ENCODE measurements around the gene PSD4.

The PSD4 gene

DNA sequence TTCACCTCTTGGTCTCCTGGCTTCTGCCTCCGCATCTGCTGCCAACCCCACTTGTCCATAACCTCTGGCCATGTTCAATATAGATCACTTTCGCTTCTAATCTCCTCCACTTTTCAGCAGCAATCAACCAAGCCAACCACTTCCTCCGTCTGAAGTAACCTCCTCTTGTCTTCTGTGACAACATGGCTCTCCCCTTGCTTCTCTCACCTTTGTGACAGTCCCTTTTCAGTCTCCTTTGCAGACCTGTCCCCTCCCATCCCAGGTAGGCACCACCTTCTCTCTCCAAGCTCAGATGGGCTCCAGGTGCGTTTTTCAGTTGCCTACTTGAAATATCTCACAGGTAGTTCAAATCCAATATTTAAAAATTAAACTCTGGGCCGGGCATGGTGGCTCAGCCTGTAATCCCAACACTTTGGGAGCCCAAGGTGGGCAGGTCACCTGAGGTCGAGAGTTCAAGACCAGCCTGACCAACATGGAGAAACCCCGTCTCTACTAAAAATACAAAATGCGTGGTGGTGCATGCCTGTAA lies 4.7 kb upstream of the PSD4 start:
- no peak for DNase-seq

DNA sequence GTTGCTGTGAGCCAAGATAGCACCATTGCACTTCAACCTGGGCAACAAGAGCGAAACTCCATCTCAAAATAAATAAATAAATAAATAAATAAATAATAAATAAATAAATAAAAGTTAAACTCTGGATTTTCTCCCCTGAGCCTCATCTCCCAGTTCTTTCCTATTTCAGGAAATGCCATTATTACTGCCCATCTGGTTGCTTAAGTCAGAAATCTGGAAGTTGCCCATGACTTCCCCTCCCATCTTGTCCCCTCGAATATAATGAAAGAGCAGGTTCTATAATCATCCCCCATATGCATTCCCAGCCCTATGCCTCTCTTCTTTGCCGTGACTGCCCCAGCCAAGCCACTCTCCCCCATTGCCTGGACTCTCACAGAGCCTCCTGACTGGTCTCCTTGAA lies 4.2 kb upstream of the PSD4 start:
- no peak for DNase-seq

DNA sequence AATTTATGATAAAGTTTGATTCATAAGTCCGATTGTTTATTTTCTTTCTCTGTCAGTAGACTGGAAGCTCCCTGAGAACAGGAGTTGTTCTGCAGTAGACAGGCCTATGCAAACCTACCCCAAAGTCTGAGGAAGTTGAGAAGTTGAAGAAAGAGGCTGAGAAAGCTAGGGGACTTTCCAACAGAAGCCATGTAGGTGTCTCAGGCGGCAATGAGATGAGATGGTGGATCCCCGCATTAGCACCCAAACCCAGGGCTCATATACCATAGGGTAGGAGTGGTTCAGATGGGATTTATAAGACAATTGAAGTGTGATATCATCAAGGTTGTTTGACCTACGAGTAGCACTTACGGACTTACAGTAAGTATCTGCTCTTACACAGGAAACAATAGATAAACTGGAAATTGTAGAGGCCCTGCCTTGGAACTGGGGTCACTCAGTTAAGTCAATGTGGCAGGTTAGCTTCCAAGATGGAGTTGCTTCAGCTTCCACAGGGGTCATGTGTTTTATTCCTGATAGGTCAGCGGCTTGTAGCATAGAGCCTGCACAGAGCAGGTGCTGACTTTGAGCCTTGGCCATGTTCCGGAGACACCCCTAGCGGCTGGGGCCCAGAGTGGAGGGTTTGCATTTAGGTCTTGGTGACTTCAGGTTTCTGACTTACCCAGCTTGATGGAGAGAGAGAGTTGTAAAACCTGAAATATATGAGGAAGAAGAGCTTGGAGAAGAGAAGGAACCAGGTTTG lies 2.3 kb upstream of the PSD4 start:
- DNase-seq: no peak

DNA sequence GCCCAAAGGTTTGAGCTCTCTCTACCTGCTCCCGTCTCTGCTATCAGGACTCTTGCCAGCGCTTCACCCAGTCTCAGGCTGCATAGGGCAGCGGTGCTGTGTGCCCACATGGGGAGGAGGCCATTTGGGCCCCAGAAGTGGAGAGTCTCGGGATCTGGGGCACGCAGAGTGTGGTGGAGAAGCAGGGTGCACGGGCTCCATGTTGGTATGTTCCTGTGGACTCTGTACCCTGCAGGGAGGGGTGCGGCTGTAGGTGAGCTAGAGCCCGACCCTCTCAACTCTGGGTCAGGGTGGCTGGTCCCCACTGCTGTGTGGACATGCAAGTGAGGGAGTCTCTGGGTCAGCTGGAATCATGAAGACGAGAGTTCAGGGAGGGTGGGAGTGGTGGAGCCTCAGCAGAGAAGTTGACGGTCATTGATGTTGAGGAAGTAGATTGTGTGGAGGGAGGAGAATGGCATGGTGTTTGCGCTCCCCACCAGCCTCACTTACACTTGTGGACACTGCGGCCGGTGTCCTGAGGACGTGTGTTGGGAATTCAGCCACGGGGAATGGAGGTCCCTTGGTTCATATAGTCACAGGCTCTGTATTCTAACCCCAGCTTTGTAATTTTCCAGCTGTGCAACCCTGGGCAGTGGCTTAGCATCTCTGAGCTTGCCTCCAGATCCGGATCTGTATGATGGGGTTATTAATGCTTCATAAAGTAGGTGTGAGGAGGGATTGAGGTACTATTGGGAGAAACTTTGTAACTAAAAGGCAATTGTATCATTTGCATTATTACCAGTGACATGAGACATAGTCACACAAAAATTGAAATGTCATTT lies 840 bp upstream of the PSD4 start:
- no peak for DNase-seq

DNA sequence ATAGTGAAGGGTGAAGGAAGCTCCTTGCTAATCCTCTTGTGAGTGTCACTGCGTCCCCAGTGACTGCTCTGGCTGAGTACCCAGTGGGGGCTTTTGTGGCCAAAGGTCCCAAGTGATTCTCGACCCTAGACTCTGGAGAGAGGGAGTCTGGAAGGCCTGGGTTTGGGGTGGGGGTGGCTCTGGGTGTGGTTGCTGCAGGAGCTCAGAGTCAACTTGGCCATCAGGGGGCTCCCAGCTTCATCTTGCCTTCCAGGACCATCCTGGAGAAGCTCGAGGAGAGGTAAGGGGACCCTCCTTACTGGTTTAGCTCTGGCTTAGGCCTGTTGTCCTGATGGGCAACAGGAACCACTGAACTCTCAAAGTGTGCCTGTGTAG lies 592 bp downstream of the PSD4 start:
- no peak for DNase-seq

DNA sequence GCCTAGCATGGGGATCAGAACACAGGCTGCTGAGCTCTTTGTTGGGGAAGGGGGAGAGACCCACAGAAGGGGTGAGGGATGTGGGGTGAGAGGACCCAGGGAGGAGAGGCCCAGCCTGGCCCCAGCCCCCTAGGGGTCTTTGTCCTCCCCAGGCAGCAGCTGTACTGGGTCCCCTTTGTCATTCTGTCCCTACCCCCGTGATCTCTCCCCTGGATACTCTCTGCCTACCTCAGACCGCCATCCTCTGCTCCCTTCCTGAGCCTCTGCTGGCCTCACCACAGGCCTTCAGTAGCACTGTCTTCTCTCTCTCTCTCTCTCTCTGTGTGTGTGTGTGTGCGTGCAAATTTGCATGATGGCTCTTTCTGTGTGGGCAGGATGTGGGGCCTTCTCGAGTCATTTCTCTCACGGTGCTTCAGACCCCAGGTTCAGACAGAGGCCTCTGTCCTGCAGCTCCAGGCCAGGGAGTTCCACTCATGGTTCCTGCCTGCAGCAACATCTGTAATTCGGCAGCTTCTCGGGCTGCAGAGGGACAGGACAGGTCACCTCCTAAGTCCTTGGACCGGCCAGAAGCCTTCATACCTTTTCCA lies 1.4 kb downstream of the PSD4 start:
- peak; percentile 69 for DNase-seq

DNA sequence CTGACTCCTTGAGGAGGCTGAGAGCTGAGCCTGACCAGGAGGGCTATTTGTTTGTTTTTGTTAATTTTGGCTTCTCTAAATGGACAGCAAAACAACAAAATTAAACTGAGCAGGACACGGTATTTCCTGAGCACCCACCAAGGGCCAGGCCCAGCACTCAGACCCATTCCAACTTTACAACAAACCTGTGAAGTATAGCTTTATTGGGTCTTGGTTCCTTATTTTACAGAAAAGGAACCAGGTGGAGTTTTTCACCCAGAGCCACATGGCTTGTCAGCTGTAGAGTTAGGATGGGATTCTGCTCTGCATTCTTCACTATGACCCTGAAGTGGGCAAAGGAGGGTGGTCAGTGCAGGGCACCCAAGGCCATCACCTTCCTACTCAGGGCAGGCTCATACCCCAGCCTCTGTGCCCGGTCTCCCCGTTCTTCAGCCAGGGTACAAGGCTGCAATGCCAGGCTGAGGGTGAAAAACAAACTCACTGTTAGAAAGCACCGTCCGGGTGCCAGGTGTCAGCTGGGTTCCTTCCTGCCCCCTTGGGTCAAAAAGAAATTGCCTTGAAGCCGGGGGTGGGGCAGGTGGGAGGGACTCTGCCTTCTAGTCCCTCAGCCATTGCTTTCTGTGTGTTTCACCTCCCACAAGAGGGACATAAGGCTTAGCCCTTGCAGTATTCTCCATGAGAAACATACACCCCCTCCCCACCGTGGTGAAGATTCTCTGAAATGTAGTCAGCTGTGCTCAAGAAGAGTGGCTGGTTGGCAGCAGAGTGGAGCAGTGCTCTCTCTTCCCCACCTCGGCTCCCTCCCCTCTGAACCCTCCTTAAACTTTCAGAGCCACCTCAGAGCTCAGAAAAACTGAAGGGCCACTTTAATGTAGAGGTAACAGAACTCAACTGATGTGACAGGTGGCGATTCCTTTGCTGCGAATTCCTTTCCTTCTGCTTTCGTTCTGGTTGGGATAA lies 2.2 kb downstream of the PSD4 start:
- no peak for DNase-seq

DNA sequence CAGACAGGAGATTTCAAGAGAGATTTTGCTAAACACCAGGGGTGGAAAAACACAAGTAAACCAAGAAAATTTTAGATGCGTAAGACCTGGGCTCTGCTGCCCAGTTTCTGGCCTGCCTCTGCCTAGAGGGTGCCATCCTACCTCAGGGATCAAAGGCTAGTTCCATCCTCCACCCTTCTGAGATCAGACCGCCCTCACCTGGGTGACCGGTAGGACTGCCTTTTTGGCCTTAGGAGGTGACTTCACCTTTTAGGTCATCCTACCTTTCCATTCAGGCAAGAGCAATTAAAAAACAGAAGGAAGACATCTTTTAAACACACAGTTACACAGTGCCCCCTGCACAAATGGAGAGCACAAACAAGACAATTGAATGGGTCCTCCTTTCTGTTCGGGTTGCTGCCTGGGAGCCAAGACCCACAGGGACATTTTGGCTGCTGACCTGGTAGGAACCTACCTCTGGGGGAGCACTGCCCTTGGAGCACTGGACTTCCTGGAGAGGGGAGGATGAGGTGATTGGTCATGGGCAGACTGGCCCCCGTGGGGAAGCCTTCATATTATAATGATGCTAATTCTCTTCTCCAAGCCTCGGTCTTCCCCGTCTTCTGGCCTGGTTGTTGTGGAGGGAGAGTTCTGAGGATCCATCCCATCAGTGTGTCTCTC lies 3.1 kb downstream of the PSD4 start:
- no peak for DNase-seq

DNA sequence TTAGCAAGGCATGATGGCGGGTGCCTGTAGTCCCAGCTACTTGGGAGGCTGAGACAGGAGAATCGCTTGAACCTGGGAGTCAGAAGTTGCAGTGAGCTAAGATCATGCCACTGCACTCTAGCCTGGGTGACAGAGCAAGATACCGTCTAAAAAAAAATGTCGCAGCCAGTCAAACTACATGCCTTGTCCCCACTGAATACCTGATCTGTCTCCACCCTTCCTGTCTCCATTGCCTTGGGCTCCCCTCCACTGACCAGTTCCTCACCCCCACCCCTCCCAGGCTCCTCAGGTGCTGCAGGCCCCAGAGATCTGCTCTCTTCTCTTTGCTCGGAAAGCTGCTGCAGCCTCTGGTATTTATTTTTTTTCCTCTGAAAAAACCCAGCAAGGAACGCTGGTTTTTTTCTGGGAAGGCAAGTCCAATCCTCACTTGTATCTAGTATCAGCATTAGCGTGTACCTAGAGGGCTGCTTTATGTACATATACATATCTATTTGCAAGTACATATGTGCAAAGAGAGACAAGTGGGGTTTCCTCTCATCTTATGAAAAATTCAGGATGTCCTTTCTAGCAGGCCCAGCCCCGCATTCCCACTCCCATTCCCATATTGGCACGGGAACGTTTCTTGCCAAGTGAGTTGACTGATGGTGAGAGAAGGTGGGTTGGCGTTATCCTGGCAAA lies 4.4 kb downstream of the PSD4 start:
- no peak for DNase-seq

DNA sequence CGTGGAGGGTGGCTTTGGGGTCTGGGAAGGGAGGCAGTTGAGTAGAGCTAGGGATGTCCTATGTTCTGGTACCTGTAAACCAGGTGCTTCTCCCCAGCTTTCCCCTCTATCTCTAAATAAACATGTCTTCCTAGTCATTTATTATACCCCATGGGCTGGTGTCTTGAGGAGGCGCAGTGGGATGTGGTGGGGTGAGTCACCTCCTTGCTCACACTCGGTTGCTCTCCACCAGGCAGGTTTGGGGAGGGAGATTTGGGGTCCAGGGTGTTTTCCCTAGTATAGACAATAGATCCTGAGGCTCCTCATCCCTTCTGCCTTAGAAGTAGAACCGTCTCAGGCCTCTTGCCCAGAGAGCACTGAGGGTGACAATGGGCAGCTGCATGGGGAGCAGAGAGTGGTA lies 5.1 kb downstream of the PSD4 start:
- DNase-seq: peak; percentile 66

DNA sequence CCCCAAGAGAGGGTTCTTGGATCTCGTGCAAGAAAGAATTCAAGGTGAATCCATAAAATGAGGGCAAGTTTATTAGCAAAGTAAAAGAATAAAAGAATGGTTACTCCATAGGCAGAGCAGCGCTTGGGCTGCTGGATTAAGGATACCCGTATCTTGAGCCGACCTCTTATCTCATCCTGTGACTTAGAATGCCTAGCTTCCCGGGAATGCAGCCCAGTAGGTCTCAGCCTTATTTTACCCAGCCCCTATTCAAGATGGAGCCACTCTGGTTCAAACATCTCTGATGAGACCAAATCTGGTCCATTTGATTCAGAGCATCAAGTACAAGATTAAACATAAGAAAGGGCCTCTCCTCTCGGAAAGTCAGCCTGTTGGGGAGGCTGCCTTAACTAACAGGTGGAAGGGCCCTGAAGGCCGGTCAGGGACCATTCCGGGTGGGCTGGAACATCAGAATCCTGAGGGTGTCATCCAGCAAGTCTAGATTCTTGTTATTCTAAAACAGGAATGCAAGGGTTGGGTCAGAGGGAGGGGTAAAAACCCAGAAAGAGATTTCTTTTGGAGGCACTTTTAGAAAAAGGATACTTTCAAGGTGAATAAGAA lies 5.8 kb downstream of the PSD4 start:
- DNase-seq: no peak

DNA sequence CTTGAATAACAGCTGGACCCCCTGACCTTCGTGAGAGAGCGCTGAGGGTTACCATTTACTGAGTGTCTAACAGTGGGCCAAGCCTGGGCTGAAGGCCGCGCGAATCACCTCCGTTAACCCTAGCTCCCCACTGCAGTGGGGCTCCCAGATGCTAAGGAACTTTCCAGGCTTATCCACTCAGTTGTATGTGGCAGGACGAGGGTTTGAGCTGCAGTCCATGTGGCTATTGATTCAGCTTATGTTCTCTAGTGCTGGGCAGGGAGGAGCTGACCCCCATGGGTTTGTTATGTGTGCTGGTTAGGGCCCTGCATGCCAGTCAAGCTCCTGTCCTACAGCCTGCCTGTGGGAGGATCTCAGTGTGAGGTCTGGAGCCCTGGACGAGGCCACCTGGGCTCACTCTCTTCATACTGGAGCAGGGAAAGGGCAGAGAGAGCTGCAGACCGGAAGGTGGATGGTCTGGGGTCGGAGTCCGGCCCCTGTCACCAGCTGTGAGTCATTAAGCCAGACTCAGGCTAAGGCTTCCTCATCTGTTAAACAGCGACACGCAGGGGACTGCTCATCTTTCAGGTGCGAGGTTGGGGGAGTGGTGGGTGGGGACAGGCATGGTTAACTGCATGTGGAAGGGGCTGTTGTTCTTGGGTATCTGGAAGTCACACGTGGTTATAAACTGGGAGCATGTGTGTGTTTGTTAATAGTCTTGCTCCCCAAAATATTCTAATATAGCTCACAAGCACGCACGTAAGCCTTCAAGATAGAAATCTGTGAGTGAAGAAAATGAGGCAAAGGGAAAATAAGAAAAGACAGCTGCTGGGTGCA lies 6.6 kb downstream of the PSD4 start:
- peak; percentile 37 for DNase-seq

DNA sequence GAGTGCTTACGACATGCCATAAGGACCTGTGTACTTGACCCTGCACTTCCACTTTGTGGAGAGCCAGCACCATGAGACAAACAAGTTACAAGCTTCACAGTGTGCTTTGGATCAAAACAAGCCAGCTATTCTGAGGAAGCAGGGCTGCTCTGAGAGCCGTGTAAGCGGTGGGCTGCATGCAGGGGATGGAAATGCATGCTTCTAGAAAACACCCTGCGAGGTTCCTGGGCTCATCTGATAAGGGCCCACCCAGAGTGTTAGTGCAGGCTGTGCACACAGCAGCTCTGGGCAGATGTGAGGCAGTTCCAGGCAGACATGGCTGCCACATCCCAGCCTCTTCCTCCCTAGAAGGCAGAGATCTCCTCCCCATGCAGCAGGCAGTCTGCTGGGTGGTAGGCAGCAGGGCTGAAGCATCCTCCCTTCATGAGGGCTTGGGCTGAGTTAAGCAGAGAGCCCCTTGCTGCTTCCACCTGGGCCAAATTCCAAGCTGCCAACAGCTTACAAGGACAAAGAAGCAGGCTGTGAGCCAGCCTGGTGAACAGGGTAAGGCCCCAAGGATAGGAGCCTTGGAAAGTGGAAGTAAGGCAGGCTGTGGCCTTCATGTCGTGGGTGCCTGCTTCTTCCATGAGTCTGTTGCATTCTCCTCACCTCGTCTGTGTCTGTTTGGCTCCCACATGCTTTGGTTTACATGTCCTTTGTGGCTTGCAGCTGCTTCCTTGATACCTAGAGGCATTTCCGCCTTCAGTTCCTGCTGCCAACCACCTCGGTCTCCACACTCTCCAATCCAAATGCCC lies 7.7 kb downstream of the PSD4 start:
- DNase-seq: no peak

DNA sequence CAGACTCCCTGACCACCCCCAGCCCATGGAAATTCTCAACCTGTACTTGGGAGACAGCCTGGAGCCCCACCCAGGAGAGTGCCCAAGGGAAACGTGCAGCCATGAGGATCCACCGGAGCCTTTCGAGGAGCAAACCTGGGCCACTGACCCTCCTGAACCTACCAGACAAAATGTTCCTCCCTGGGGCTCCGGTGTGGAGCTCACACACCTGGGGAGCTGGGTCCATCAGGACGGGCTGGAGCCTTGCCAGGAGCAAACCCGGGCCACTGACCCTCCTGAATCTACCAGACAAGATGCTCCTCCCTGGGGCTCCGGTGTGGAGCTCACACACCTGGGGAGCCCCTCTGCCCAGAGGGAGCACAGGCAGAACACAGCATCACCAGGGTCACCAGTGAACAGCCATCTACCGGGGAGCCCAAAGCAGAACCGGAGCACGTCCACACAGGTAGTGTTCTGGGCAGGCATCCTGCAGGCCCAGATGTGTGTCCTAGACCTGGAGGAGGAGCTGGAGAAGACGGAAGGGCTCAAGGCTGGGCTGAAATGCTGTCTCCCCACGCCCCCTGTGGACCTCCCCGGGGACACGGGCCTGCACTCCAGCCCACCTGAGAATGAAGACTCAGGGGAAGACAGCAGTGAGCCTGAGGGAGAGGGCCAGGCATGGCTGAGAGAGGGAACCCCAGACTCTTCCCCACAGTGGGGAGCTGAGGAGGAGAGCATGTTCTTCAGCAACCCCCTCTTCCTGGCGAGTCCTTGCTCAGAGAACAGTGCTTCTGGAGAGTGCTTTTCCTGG lies 8.9 kb downstream of the PSD4 start:
- DNase-seq: no peak

DNA sequence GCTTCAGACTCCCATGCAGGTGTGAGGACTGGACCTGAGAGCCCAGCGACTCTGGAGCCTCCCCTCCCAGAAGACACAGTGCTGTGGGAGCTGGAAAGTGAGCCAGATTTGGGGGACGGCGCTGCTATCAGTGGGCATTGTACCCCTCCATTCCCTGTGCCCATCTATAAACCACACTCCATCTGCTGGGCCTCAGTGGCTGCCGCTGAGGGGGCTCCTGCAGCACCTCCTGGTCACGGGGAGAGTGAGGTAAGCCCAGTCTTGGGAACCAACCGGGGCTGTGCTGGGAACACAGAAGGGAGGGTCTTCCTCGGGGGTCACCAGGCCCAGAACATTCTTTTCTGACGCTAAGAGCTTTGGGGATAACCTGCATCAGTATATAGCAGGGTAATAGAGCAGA lies 9.5 kb downstream of the PSD4 start:
- no peak for DNase-seq

DNA sequence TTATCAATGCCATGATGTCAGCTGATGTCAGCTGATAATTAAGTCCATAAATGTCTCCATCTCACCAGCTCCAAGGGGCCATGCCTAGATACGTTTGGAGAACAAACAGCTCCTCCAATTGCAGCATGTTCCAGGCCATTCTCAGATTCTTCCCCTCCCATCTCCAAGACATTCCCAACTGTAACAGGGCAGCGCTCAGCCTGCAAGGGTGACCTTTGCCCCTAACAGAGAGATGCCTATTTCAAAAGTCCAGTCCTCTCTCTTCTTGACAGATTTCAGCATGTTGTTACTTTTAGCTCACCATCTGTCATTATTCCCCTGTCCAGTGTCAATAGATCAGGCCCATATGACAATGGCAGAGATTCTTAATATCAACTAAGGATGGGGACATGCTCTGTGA lies 9.9 kb downstream of the PSD4 start:
- no peak for DNase-seq

DNA sequence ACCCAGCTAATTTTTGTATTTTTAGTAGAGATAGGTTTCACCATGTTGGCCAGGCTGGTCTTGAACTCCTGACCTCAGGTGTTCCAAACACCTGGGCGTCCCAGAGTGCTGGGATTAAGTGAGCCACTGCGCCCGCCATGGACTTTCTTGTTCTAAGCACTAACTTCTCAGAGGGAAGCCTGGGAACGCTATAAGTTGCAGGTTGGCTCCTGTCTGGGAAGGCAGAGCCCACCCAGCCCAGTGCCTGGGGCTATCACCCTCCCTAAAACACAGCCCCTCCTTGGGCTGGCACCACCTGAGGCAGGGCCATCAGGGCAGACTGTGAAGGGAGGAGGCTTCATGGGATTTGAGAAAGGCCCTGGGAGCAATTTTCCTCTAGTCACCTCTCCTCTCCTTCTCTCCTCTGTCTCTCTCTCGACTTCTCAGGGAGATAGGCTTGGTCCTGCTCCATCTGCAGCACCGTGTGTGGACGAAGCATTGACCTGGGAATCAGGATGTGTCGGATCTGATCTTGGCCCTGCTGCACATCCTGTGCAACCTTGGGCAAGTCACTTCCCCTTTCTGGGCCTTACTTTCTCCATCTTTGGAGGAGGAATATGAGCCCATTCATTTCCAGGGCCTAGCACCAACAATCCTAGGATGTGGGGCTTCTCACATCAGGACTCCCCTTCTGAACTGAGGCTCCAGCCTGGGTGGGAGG lies 10.9 kb downstream of the PSD4 start:
- DNase-seq: no peak
